Natural killer cell (primary cell): ENCODE data around the gene HES2. TPM values are rescaled to one million over a fixed set of nuclear protein-coding genes. Genes with fewer than 3 reads are reported as not detected.

Source experiments
- ATAC-seq, 3 donors: fragments of 150-1000 bp in 2 of 3; fragments of 200-7000 bp in 1 of 3; cut with Tn5 transposase; 1 replicate in 1 of 3; 2 replicates in 2 of 3; pipeline ENCODE4 v1.10.0; 2021; ENCODE audit warnings: mild to moderate bottlenecking in 2 of 3, moderate library complexity in 2 of 3
- DNase-seq, 2 donors: peaks; one replicate each; pipeline versions ENCODE4 v3.0.0 to v3.0.0-alpha.2; 2013 to 2021; ENCODE audit warnings: mixed read lengths in 1 of 2
- H3K27ac ChIP-seq: one replicate; pipeline ENCODE4 v1.5.1; 2013; ENCODE audit warnings: mild to moderate bottlenecking, low read length
- H3K27me3 ChIP-seq: one replicate; pipeline ENCODE4 v1.6.1; 2013; ENCODE audit warnings: low read length; ENCODE audit not compliant: control insufficient read depth, insufficient read depth
- H3K36me3 ChIP-seq: one replicate; pipeline ENCODE4 v1.6.1; 2013; ENCODE audit warnings: low read length; ENCODE audit not compliant: control insufficient read depth, insufficient read depth
- H3K4me1 ChIP-seq: one replicate; pipeline ENCODE4 v1.6.1; 2013; ENCODE audit warnings: low read length; ENCODE audit not compliant: control insufficient read depth, insufficient read depth
- H3K4me3 ChIP-seq: one replicate; pipeline ENCODE4 v1.5.1; 2013; ENCODE audit warnings: low read length
- H3K9me3 ChIP-seq: one replicate; pipeline ENCODE4 v1.6.1; 2013; ENCODE audit warnings: low read length; ENCODE audit not compliant: control insufficient read depth, insufficient read depth
- H3K27ac Mint-ChIP-seq, 2 donors: one replicate each; pipeline ENCODE4 v1.8.0; 2022; ENCODE audit warnings: mild to moderate bottlenecking in 2 of 2, mixed read lengths in 2 of 2, moderate library complexity in 1 of 2
- H3K27me3 Mint-ChIP-seq, 2 donors: one replicate each; pipeline ENCODE4 v1.8.0; 2022; ENCODE audit warnings: low read depth in 2 of 2, mixed read lengths in 2 of 2
- H3K36me3 Mint-ChIP-seq: one replicate; pipeline ENCODE4 v1.8.0; 2022; ENCODE audit warnings: mixed read lengths
- H3K4me1 Mint-ChIP-seq, 2 donors: one replicate each; pipeline ENCODE4 v1.8.0; 2022; ENCODE audit warnings: mixed read lengths in 2 of 2
- H3K4me3 Mint-ChIP-seq: one replicate; pipeline ENCODE4 v1.8.0; 2022; ENCODE audit warnings: mild to moderate bottlenecking, moderate library complexity, mixed read lengths
- H3K9me3 Mint-ChIP-seq, 2 donors: one replicate each; pipeline ENCODE4 v1.8.0; 2022; ENCODE audit warnings: mixed read lengths in 2 of 2
- CTCF ChIP-seq: fragments of 200-600 bp; IDR thresholded peaks from one replicate; pipeline ENCODE4 v1.8.0; 2022; ENCODE audit warnings: antibody characterized with exemption
- WGBS: methylation state at CpG from one replicate; pipeline ENCODE4 v1.1.7; 2013; ENCODE audit warnings: missing lambda C conversion rate; ENCODE audit not compliant: insufficient coverage; 5-methylcytosine and 5-hydroxymethylcytosine counted together
- intact Hi-C: fragments of 100-400 bp; cut with micrococcal nuclease; formaldehyde crosslinking; loops from one replicate; pipeline ENCODE4 v1.14.2; 2022
- total RNA-seq, 4 donors: library from RNA; stranded (reverse); fragments of 120-200 nt in 1 of 4; gene quantifications; one replicate each; pipeline versions ENCODE4 v1.2.3 to v1.2.4, GENCODE V29; 2013 to 2022

The HES2 gene
- total RNA-seq, 3 donors from 2014 or later (not counting 1 experiment from before 2014, with no cell fraction given): not detected

- ATAC-seq (no peak), DNase-seq (no peak)
- Histone ChIP-seq H3K27me3 (no peaks in the 10 kb centered on the region), H3K36me3 (no peaks in the 10 kb centered on the region), H3K27ac (no peak overlapping the region), H3K4me1 (no peaks in the 10 kb centered on the region), H3K4me3 (no peak overlapping the region), H3K9me3 (no peaks in the 10 kb centered on the region)
- Mint-ChIP-seq H3K27ac (no peak overlapping the region), H3K36me3 (no peaks in the 10 kb centered on the region), H3K9me3 (no peaks in the 10 kb centered on the region), H3K4me3 (no peak overlapping the region), H3K27me3 (no peaks in the 10 kb centered on the region), H3K4me1 (peaks cover 0 to 4% of the 10 kb centered on the region in 2 donors)
- intact Hi-C loops: no loop called here
- WGBS: 92% methylated on average over 10 of the region's 10 CpGs
- TF ChIP-seq CTCF: no peak
These were observed 33.3 kb downstream of the HES2 start for GRCh38 chr1:6386371-6386949.

GRCh38 chr1:6385488-6386191 is 34.1 kb downstream of the HES2 start:
- Histone ChIP-seq H3K27ac (no peak overlapping the region), H3K4me3 (no peak overlapping the region), H3K36me3 (no peaks in the 10 kb centered on the region), H3K4me1 (no peaks in the 10 kb centered on the region), H3K27me3 (no peaks in the 10 kb centered on the region), H3K9me3 (no peaks in the 10 kb centered on the region)
- Mint-ChIP-seq H3K9me3 (no peaks in the 10 kb centered on the region), H3K27me3 (no peaks in the 10 kb centered on the region), H3K27ac (no peak overlapping the region), H3K4me3 (no peak overlapping the region), H3K4me1 (peaks cover 0 to 4% of the 10 kb centered on the region in 2 donors), H3K36me3 (no peaks in the 10 kb centered on the region)
- 94% methylated on average over 22 of the region's 22 CpGs for WGBS
- intact Hi-C loops: no loop called here
- ATAC-seq: no peak
- TF ChIP-seq CTCF: no peak
- DNase-seq: no peak

- Histone ChIP-seq H3K4me3 (no peak overlapping the region), H3K36me3 (no peaks in the 10 kb centered on the region), H3K27me3 (no peaks in the 10 kb centered on the region), H3K27ac (no peak overlapping the region), H3K4me1 (no peaks in the 10 kb centered on the region), H3K9me3 (no peaks in the 10 kb centered on the region)
- DNase-seq (no peak), ATAC-seq (no peak)
- intact Hi-C loops: no loop called here
- Mint-ChIP-seq H3K4me1 (peaks cover 0 to 4% of the 10 kb centered on the region in 2 donors), H3K27me3 (no peaks in the 10 kb centered on the region), H3K36me3 (no peaks in the 10 kb centered on the region), H3K9me3 (no peaks in the 10 kb centered on the region), H3K27ac (no peak overlapping the region), H3K4me3 (no peak overlapping the region)
- no peak for TF ChIP-seq CTCF
- 97% methylated on average over 5 of the region's 5 CpGs for WGBS
These were observed 34.8 kb downstream of the HES2 start for GRCh38 chr1:6384962-6385361.
